IMR-90 (cell line): ENCODE measurements around the gene OXER1. TPM values are rescaled to one million over a fixed set of nuclear protein-coding genes. Genes with fewer than 3 reads are reported as not detected.

Source experiments
- ATAC-seq: fragments of 200-7000 bp; cut with Tn5 transposase; 2 replicates; pipeline ENCODE4 v1.9.1; 2020; ENCODE audit warnings: low read depth, mild to moderate bottlenecking, moderate library complexity
- BruUV-seq: library from RNA; stranded (reverse); fragments of 400-500 nt; replicated peaks from 2 replicates; lab custom pipeline; 2021; lab: Mats Ljungman, UMichigan
- CTCF ChIA-PET: fragments of 300-600 bp; formaldehyde crosslinking; extraction: SDS; loops from one replicate; lab custom pipeline; 2021; ENCODE audit warnings: antibody characterized with exemption; lab: Yijun Ruan, JAX
- POLR2A ChIA-PET: fragments of 300-600 bp; sonication (Branson Sonifier 250); formaldehyde crosslinking; loops from one replicate; lab custom pipeline; 2022; ENCODE audit warnings: antibody characterized with exemption; ENCODE audit not compliant: unreplicated experiment; lab: Charles Lee
- DNase-seq: peaks from one replicate; pipeline ENCODE4 v3.0.0; 2013
- H2AFZ ChIP-seq: replicated peaks from 2 replicates; pipeline ENCODE3; 2013; ENCODE audit warnings: low read length, mild to moderate bottlenecking; ENCODE audit not compliant: poor library complexity
- H2AK5ac ChIP-seq: 2 replicates; pipeline ENCODE4 v1.6.1; 2013; ENCODE audit warnings: low read depth, low read length, inconsistent platforms
- H2AK9ac ChIP-seq: replicated peaks from 2 replicates; pipeline ENCODE3; 2013; ENCODE audit warnings: mild to moderate bottlenecking, low read depth, low read length, moderate library complexity; ENCODE audit not compliant: poor library complexity
- H2BK120ac ChIP-seq: 2 replicates; pipeline ENCODE4 v1.6.1; 2013; ENCODE audit warnings: low read depth, low read length, inconsistent platforms
- H2BK15ac ChIP-seq: 3 replicates; pipeline ENCODE4 v1.6.1; 2013; ENCODE audit warnings: low read depth, low read length, inconsistent platforms
- H2BK20ac ChIP-seq: 2 replicates; pipeline ENCODE4 v1.6.1; 2013; ENCODE audit warnings: low read depth, mild to moderate bottlenecking, inconsistent platforms, low read length, moderate library complexity
- H2BK5ac ChIP-seq: 2 replicates; pipeline ENCODE4 v1.6.1; 2013; ENCODE audit warnings: mild to moderate bottlenecking, low read depth, low read length, inconsistent platforms; ENCODE audit not compliant: poor library complexity, severe bottlenecking
- H3K14ac ChIP-seq: replicated peaks from 2 replicates; pipeline ENCODE4 v1.6.1; 2013; ENCODE audit warnings: low read depth, low read length, inconsistent platforms
- H3K18ac ChIP-seq: 2 replicates; pipeline ENCODE4 v1.6.1; 2013; ENCODE audit warnings: low read depth, low read length, control low read depth
- H3K23ac ChIP-seq: 2 replicates; pipeline ENCODE4 v1.6.1; 2013; ENCODE audit warnings: low read depth, low read length, inconsistent platforms
- H3K27ac ChIP-seq: 2 replicates; pipeline ENCODE4 v1.5.1; 2013; ENCODE audit warnings: mild to moderate bottlenecking, control low read depth, low read length; ENCODE audit not compliant: insufficient read depth
- H3K27me3 ChIP-seq: 2 replicates; pipeline ENCODE4 v1.6.1; 2013; ENCODE audit warnings: low read length; ENCODE audit not compliant: control insufficient read depth, insufficient read depth
- H3K36me3 ChIP-seq: 2 replicates; pipeline ENCODE4 v1.6.1; 2013; ENCODE audit warnings: low read length, mixed read lengths; ENCODE audit not compliant: control insufficient read depth, insufficient read depth
- H3K4ac ChIP-seq: 2 replicates; pipeline ENCODE4 v1.6.1; 2013; ENCODE audit warnings: low read depth, low read length, inconsistent platforms
- H3K4me1 ChIP-seq: 2 replicates; pipeline ENCODE4 v1.6.1; 2013; ENCODE audit warnings: low read length, mixed read lengths; ENCODE audit not compliant: control insufficient read depth, insufficient read depth
- H3K4me2 ChIP-seq: 2 replicates; pipeline ENCODE4 v1.6.1; 2013; ENCODE audit warnings: low read depth, mild to moderate bottlenecking, control low read depth, low read length, moderate library complexity
- H3K4me3 ChIP-seq: 2 replicates; pipeline ENCODE4 v1.5.1; 2013; ENCODE audit warnings: low read depth, mild to moderate bottlenecking, control low read depth, low read length, moderate library complexity; ENCODE audit not compliant: insufficient read depth
- H3K56ac ChIP-seq: 2 replicates; pipeline ENCODE4 v1.6.1; 2013; ENCODE audit warnings: low read length, inconsistent platforms; ENCODE audit not compliant: insufficient read depth; ENCODE audit errors: extremely low read depth
- H3K79me1 ChIP-seq, 2 experiments: 2 replicates each; pipeline ENCODE4 v1.6.1; 2013; ENCODE audit warnings: low read length in 2 of 2, inconsistent platforms in 1 of 2, low read depth in 1 of 2
- H3K9ac ChIP-seq: 2 replicates; pipeline ENCODE4 v1.6.1; 2013; ENCODE audit warnings: low read depth, low read length, control low read depth
- H3K9me1 ChIP-seq: 2 replicates; pipeline ENCODE4 v1.6.1; 2013; ENCODE audit warnings: low read length, inconsistent platforms; ENCODE audit not compliant: insufficient read depth
- H3K9me3 ChIP-seq: 2 replicates; pipeline ENCODE4 v1.6.1; 2013; ENCODE audit warnings: low read length; ENCODE audit not compliant: control insufficient read depth, insufficient read depth
- H4K20me1 ChIP-seq: 2 replicates; pipeline ENCODE4 v1.6.1; 2013; ENCODE audit warnings: low read length, inconsistent platforms; ENCODE audit not compliant: insufficient read depth
- H4K5ac ChIP-seq: 2 replicates; pipeline ENCODE4 v1.6.1; 2013; ENCODE audit warnings: mild to moderate bottlenecking, low read depth, low read length, control low read depth
- H4K8ac ChIP-seq, 2 experiments: 2 replicates each; pipeline ENCODE4 v1.6.1; 2013; ENCODE audit warnings: low read depth in 2 of 2, low read length in 2 of 2, control low read depth in 1 of 2, inconsistent platforms in 1 of 2
- H4K91ac ChIP-seq: 2 replicates; pipeline ENCODE4 v1.6.1; 2013; ENCODE audit warnings: low read depth, low read length, inconsistent platforms; ENCODE audit not compliant: insufficient read depth
- BHLHE40 ChIP-seq: fragments of 150-350 bp; IDR thresholded peaks from 2 replicates; pipeline ENCODE4 v1.6.1; 2016; ENCODE audit warnings: mild to moderate bottlenecking, low read depth, low read length
- CEBPB ChIP-seq: IDR thresholded peaks from 2 replicates; pipeline ENCODE4 v1.6.1; 2012; ENCODE audit warnings: low read depth, low read length, improper control_type of control experiment
- CHD1 ChIP-seq: IDR thresholded peaks from 2 replicates; pipeline ENCODE4 v1.6.1; 2012; ENCODE audit warnings: low read depth, low read length, improper control_type of control experiment
- MAFK ChIP-seq: IDR thresholded peaks from 2 replicates; pipeline ENCODE4 v1.6.1; 2012; ENCODE audit warnings: low read depth, low read length, improper control_type of control experiment
- MAZ ChIP-seq: IDR thresholded peaks from 2 replicates; pipeline ENCODE4 v1.6.1; 2012; ENCODE audit warnings: low read depth, mild to moderate bottlenecking, low read length, improper control_type of control experiment, moderate library complexity, borderline replicate concordance
- MXI1 ChIP-seq: IDR thresholded peaks from 2 replicates; pipeline ENCODE4 v1.6.1; 2012; ENCODE audit warnings: low read depth, mild to moderate bottlenecking, low read length, moderate library complexity, borderline replicate concordance
- RAD21 ChIP-seq: IDR thresholded peaks from 2 replicates; pipeline ENCODE4 v1.6.1; 2012; ENCODE audit warnings: low read length, improper control_type of control experiment
- RCOR1 ChIP-seq: IDR thresholded peaks from 2 replicates; pipeline ENCODE4 v1.6.1; 2012; ENCODE audit warnings: mild to moderate bottlenecking, low read length, improper control_type of control experiment; ENCODE audit not compliant: insufficient replicate concordance
- SMC3 ChIP-seq: fragments of 150-350 bp; IDR thresholded peaks from 2 replicates; pipeline ENCODE4 v1.6.1; 2016; ENCODE audit warnings: low read depth, mild to moderate bottlenecking, antibody characterized with exemption, low read length, moderate library complexity
- WGBS, 2 experiments: methylation state at CpG; one replicate each; pipeline versions ENCODE4 v1.1.5 to v1.1.7; 2013; ENCODE audit warnings: missing lambda C conversion rate in 2 of 2; ENCODE audit not compliant: insufficient read length in 1 of 2; ENCODE audit errors: extremely low coverage in 2 of 2; 5-methylcytosine and 5-hydroxymethylcytosine counted together
- dilution Hi-C: fragments of 300-500 bp; cut with HindIII; formaldehyde crosslinking; loops from one replicate; pipeline ENCODE4 v1.14.3; 2018; ENCODE audit warnings: low sequenced_read_pairs; ENCODE audit not compliant: unreplicated experiment
- in situ Hi-C: fragments of 300-500 bp; cut with MboI; formaldehyde crosslinking; loops from 3 replicates; pipeline ENCODE4 v1.14.3; 2019; ENCODE audit warnings: low sequenced_read_pairs, inconsistent platforms, mixed read lengths
- intact Hi-C: fragments of 100-400 bp; cut with micrococcal nuclease; formaldehyde crosslinking; loops from 2 replicates; pipeline ENCODE4 v1.10.0; 2022
- polyA plus RNA-seq, 3 experiments: library from polyadenylated mRNA; depleted of rRNA; stranded (reverse); fragments of >200 nt; gene quantifications; 2 replicates each; pipeline ENCODE4 v1.2.3, GENCODE V29; 2012; ENCODE audit warnings: low replicate concordance in 1 of 3
- total RNA-seq: library from RNA; depleted of rRNA; stranded (reverse); fragments of >200 nt; gene quantifications from 2 replicates; pipeline ENCODE4 v1.2.3, GENCODE V29; 2012
- TF ChIP-seq, protein P1 (sequence below): fragments of 150-350 bp; IDR thresholded peaks from 2 replicates; pipeline ENCODE4 v1.6.1; 2017; ENCODE audit warnings: mild to moderate bottlenecking, antibody characterized with exemption, low read length, low read depth
- TF ChIP-seq, protein P2 (sequence below): conservative IDR thresholded peaks from 2 replicates; pipeline ENCODE4 v1.5.1; 2012; ENCODE audit warnings: mild to moderate bottlenecking, low read depth, low read length, improper control_type of control experiment

Gene OXER1
- total and polyA plus RNA-seq, 2 of the 4 experiments (the other 2 are of a cell fraction): not detected

DNA sequence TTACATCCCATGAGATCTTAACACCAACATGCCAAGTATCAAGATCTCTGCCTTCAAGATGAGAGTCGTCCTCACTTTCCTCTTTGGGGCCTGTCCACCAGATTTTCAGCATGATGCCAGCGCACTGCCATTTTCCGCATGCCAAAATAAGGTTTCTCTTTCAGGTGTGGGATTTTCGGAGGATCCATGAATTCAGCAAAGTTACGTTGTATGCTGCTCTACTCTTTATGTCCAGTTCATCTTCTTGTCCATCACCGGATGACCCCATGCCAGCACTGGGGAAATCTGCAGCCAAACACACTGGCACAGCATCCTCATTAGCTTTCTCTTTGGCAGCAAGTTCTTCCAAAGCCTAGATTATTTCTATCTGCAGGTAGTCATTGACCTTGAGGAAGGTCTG is 33.3 kb upstream of the OXER1 start:
- DNase-seq (no peak), ATAC-seq (no peak)
- Histone ChIP-seq H2BK120ac (peak overlapping the region; percentile 55; the same call in 1 of the 2 replicates), H2BK5ac (no peak overlapping the region), H3K9me1 (no peaks in the 10 kb centered on the region), H4K8ac (no peak overlapping the region), H3K79me1 (no peaks in the 10 kb centered on the region), H4K91ac (no peak overlapping the region; the same call in 1 of the 2 replicates), H3K4ac (no peak overlapping the region), H3K4me3 (no peak overlapping the region), H2AK9ac (no peak overlapping the region), H3K9ac (no peak overlapping the region), H3K4me2 (no peak overlapping the region), H4K5ac (no peak overlapping the region), H3K23ac (no peak overlapping the region), H4K20me1 (no peaks in the 10 kb centered on the region), H2BK15ac (no peak overlapping the region), H2BK20ac (no peak overlapping the region; the same call in 1 of the 2 replicates), H2AK5ac (peak overlapping the region; percentile 51; the same call in 1 of the 2 replicates), H3K18ac (peak overlapping the region; percentile 34; the same call in 1 of the 2 replicates), H3K27me3 (peaks cover 10% of the 10 kb centered on the region), H3K9me3 (peaks cover 11% of the 10 kb centered on the region), H3K14ac (no peak overlapping the region), H3K36me3 (no peaks in the 10 kb centered on the region), H3K27ac (no peak overlapping the region), H3K56ac (no peak overlapping the region), H3K4me1 (peaks cover 13% of the 10 kb centered on the region), H2AFZ (no peak overlapping the region)
- 85% methylated on average over 3 of the region's 6 CpGs; no CpG with 5 or more reads in 1 of the 2 experiments for WGBS, 2 experiments
- in situ Hi-C loops (no loop called here), intact Hi-C loops (no loop called here), dilution Hi-C loops (no loop called here)
- ChIA-PET CTCF (interaction anchor here (1.6 kb wide), 1 partner anchor 13 kb away, joined by 6 read pairs; no protein-coding TSS in a partner anchor), POLR2A (no interaction called here)
- TF ChIP-seq CEBPB: no peak
- no peak for TF ChIP-seq SMC3
- no peak for TF ChIP-seq BHLHE40
- no peak for TF ChIP-seq MAFK
- no peak for TF ChIP-seq MXI1
- no peak for TF ChIP-seq RAD21
- no peak for TF ChIP-seq MAZ
- no peak for TF ChIP-seq RCOR1
- TF ChIP-seq CHD1: no peak
- TF ChIP-seq, protein P1, sequence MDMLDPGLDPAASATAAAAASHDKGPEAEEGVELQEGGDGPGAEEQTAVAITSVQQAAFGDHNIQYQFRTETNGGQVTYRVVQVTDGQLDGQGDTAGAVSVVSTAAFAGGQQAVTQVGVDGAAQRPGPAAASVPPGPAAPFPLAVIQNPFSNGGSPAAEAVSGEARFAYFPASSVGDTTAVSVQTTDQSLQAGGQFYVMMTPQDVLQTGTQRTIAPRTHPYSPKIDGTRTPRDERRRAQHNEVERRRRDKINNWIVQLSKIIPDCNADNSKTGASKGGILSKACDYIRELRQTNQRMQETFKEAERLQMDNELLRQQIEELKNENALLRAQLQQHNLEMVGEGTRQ: no peak
- TF ChIP-seq, protein P2, sequence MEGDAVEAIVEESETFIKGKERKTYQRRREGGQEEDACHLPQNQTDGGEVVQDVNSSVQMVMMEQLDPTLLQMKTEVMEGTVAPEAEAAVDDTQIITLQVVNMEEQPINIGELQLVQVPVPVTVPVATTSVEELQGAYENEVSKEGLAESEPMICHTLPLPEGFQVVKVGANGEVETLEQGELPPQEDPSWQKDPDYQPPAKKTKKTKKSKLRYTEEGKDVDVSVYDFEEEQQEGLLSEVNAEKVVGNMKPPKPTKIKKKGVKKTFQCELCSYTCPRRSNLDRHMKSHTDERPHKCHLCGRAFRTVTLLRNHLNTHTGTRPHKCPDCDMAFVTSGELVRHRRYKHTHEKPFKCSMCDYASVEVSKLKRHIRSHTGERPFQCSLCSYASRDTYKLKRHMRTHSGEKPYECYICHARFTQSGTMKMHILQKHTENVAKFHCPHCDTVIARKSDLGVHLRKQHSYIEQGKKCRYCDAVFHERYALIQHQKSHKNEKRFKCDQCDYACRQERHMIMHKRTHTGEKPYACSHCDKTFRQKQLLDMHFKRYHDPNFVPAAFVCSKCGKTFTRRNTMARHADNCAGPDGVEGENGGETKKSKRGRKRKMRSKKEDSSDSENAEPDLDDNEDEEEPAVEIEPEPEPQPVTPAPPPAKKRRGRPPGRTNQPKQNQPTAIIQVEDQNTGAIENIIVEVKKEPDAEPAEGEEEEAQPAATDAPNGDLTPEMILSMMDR: no peak
- no TSS peak for BruUV-seq
